CD14-positive monocyte (primary cell): ENCODE data around the gene TMEM209. TPM values are rescaled to one million over a fixed set of nuclear protein-coding genes. Genes with fewer than 3 reads are reported as not detected.
"Not testable (repeated sequence)": the region's sequence is repeated elsewhere in the genome, so short reads cannot be mapped to it uniquely, and the experiment has no call there.

Experiments
- DNase-seq, 3 donors: peaks; one replicate each; pipeline ENCODE4 v3.0.0-alpha.2; 2011 to 2022
- H2AFZ ChIP-seq: 2 replicates; pipeline ENCODE4 v1.6.0; 2012; ENCODE audit warnings: mild to moderate bottlenecking, low read depth, low read length, inconsistent platforms; ENCODE audit not compliant: insufficient read depth, poor library complexity, severe bottlenecking
- H3K27ac ChIP-seq, 2 donors: 1 replicate in 1 of 2; 2 replicates in 1 of 2; pipeline ENCODE4 v1.5.1; 2012 to 2013; ENCODE audit warnings: low read length in 2 of 2, control low read depth in 1 of 2, inconsistent platforms in 1 of 2, low read depth in 1 of 2, mild to moderate bottlenecking in 1 of 2
- H3K27me3 ChIP-seq, 2 donors: one replicate each; pipeline versions ENCODE4 v1.6.0 to v1.6.1; 2011 to 2013; ENCODE audit warnings: low read length in 2 of 2; ENCODE audit not compliant: control insufficient read depth in 2 of 2, insufficient read depth in 2 of 2
- H3K36me3 ChIP-seq, 2 donors: replicated peaks in 1 of 2; 1 replicate in 1 of 2; 2 replicates in 1 of 2; pipeline versions ENCODE4 v1.5.1 to v1.6.1; 2012 to 2013; ENCODE audit warnings: low read length in 2 of 2, control low read depth in 1 of 2, inconsistent platforms in 1 of 2, mild to moderate bottlenecking in 1 of 2; ENCODE audit not compliant: insufficient read depth in 2 of 2, control insufficient read depth in 1 of 2
- H3K4me1 ChIP-seq, 2 donors: 1 replicate in 1 of 2; 2 replicates in 1 of 2; pipeline versions ENCODE4 v1.5.1 to v1.6.1; 2012 to 2013; ENCODE audit warnings: low read length in 2 of 2, control low read depth in 1 of 2, inconsistent platforms in 1 of 2, mild to moderate bottlenecking in 1 of 2, moderate library complexity in 1 of 2; ENCODE audit not compliant: insufficient read depth in 2 of 2, control insufficient read depth in 1 of 2
- H3K4me2 ChIP-seq: replicated peaks from 2 replicates; pipeline ENCODE3; 2012; ENCODE audit warnings: low read length, moderate library complexity, mild to moderate bottlenecking; ENCODE audit not compliant: poor library complexity, severe bottlenecking; ENCODE audit errors: extremely low read depth
- H3K4me3 ChIP-seq, 3 experiments: fragments of 200-600 bp in 1 of 3; sonication (generic) in 1 of 3; replicated peaks in 1 of 3; 1 replicate in 2 of 3; 2 replicates in 1 of 3; pipeline ENCODE4 v1.5.1; 2011 to 2013; ENCODE audit warnings: low read length in 3 of 3, mild to moderate bottlenecking in 3 of 3, control low read depth in 2 of 3, low read depth in 2 of 3, inconsistent platforms in 1 of 3, moderate library complexity in 1 of 3
- H3K79me2 ChIP-seq: 2 replicates; pipeline ENCODE4 v1.6.0; 2012; ENCODE audit warnings: mild to moderate bottlenecking, control low read depth, inconsistent platforms, low read length, moderate library complexity; ENCODE audit not compliant: insufficient read depth
- H3K9ac ChIP-seq: 2 replicates; pipeline ENCODE4 v1.6.0; 2017; ENCODE audit warnings: low read length, mild to moderate bottlenecking; ENCODE audit not compliant: insufficient read depth, poor library complexity, severe bottlenecking
- H3K9me3 ChIP-seq, 2 donors: replicated peaks in 1 of 2; 1 replicate in 1 of 2; 2 replicates in 1 of 2; pipeline versions ENCODE4 v1.5.1 to v1.6.1; 2012 to 2013; ENCODE audit warnings: low read length in 2 of 2, control low read depth in 1 of 2; ENCODE audit not compliant: control insufficient read depth in 1 of 2, insufficient read depth in 1 of 2
- H4K20me1 ChIP-seq: 2 replicates; pipeline ENCODE4 v1.6.0; 2012; ENCODE audit warnings: mild to moderate bottlenecking, low read length, control low read depth, moderate library complexity; ENCODE audit not compliant: insufficient read depth
- H3K27ac Mint-ChIP-seq, 7 donors: one replicate each; pipeline ENCODE4 v1.8.0; 2020; ENCODE audit warnings: mild to moderate bottlenecking in 7 of 7, mixed read lengths in 7 of 7, moderate library complexity in 6 of 7, inconsistent platforms in 2 of 7
- H3K27me3 Mint-ChIP-seq, 3 donors: one replicate each; pipeline ENCODE4 v1.8.0; 2021 to 2022; ENCODE audit warnings: low read depth in 3 of 3, mild to moderate bottlenecking in 3 of 3, mixed read lengths in 3 of 3, moderate library complexity in 3 of 3, inconsistent platforms in 1 of 3
- H3K36me3 Mint-ChIP-seq, 2 donors: one replicate each; pipeline ENCODE4 v1.8.0; 2020; ENCODE audit warnings: mixed read lengths in 2 of 2, inconsistent platforms in 1 of 2, mild to moderate bottlenecking in 1 of 2
- H3K4me1 Mint-ChIP-seq: one replicate; pipeline ENCODE4 v1.8.0; 2020; ENCODE audit warnings: mild to moderate bottlenecking, mixed read lengths
- H3K4me3 Mint-ChIP-seq, 2 donors: one replicate each; pipeline ENCODE4 v1.8.0; 2020; ENCODE audit warnings: mild to moderate bottlenecking in 2 of 2, mixed read lengths in 2 of 2, moderate library complexity in 1 of 2
- H3K9me3 Mint-ChIP-seq, 7 donors: one replicate each; pipeline ENCODE4 v1.8.0; 2020 to 2022; ENCODE audit warnings: mixed read lengths in 7 of 7, mild to moderate bottlenecking in 6 of 7, moderate library complexity in 6 of 7, inconsistent platforms in 2 of 7
- CTCF ChIP-seq: fragments of 200-600 bp; IDR thresholded peaks from one replicate; pipeline ENCODE4 v1.8.0; 2022; ENCODE audit warnings: antibody characterized with exemption, mild to moderate bottlenecking
- WGBS: methylation state at CpG from one replicate; pipeline ENCODE4 v1.1.5; 2013; ENCODE audit warnings: missing lambda C conversion rate; ENCODE audit not compliant: insufficient coverage; 5-methylcytosine and 5-hydroxymethylcytosine counted together
- intact Hi-C, 2 donors: fragments of 100-400 bp; cut with micrococcal nuclease; formaldehyde crosslinking; loops; one replicate each; pipeline versions ENCODE4 v1.15.0 to v1.15.1; 2023
- polyA plus RNA-seq, 3 donors: library from polyadenylated mRNA; depleted of rRNA in 1 of 3; unstranded in 2 of 3; stranded (reverse) in 1 of 3; fragments of 300-500 nt in 2 of 3; fragments of >200 nt in 1 of 3; fragmentation: Illumina TruSeq in 2 of 3; gene quantifications; 1 replicate in 2 of 3; 2 replicates in 1 of 3; pipeline ENCODE4 v1.2.3, GENCODE V29; 2012 to 2021

TMEM209 gene
- polyA plus RNA-seq, 3 donors = 7.7 to 16.7 (median 9.6) TPM

DNA sequence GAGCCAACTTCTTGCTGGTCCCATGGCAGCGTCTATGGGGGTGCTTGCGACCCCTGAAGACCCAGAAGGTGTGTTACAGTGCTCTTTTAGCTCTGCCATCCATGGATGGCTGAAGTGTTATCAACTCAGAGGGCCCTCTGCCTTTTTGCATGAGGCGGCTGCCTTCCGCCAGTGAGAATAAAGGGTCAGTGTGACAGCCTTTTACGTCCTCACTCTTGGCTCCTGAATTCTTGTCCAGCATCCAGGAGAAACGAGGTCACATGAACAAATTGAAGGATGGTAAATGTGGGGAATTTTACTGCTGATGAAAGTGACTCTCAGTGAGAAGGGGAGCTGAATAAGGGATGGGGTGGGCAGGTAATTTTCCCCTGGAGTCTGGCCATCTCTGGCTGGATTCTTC is 26.6 kb upstream of the TMEM209 start:
- Histone ChIP-seq H3K4me3 (no peak overlapping the region), H4K20me1 (no peaks in the 10 kb centered on the region), H3K36me3 (no peaks in the 10 kb centered on the region), H3K4me1 (no peaks in the 10 kb centered on the region), H3K9ac (no peak overlapping the region), H3K9me3 (no peaks in the 10 kb centered on the region), H3K79me2 (no peaks in the 10 kb centered on the region), H2AFZ (no peak overlapping the region), H3K27ac (no peak overlapping the region), H3K4me2 (no peak overlapping the region), H3K27me3 (no peaks in the 10 kb centered on the region)
- Mint-ChIP-seq H3K4me1 (no peaks in the 10 kb centered on the region), H3K9me3 (peaks cover 0 to 8% (median 0%) of the 10 kb centered on the region in 7 donors), H3K36me3 (no peaks in the 10 kb centered on the region), H3K27ac (no peak overlapping the region), H3K27me3 (peaks cover 1 to 2% (median 2%) of the 10 kb centered on the region in 3 donors), H3K4me3 (no peak overlapping the region)
- no peak for TF ChIP-seq CTCF
- intact Hi-C loops = no loop called here
- WGBS = 95% methylated on average over 6 of the region's 6 CpGs
- no peak for DNase-seq

GRCh38 chr7:130229981-130230380 is 24.8 kb upstream of the TMEM209 start:
- H3K4me2 ChIP-seq, H3K4me3 Mint-ChIP-seq, H3K27ac Mint-ChIP-seq, H3K27ac ChIP-seq, H3K9me3 ChIP-seq, H3K4me1 Mint-ChIP-seq, H2AFZ ChIP-seq, H3K79me2 ChIP-seq, H3K27me3 Mint-ChIP-seq, H3K36me3 ChIP-seq, H3K27me3 ChIP-seq, H3K36me3 Mint-ChIP-seq, H4K20me1 ChIP-seq, intact Hi-C loops, H3K9ac ChIP-seq, H3K4me1 ChIP-seq, H3K4me3 ChIP-seq, DNase-seq: not testable (repeated sequence)
- peaks cover 0 to 12% (median 2%) of the 10 kb centered on the region in 7 donors for H3K9me3 Mint-ChIP-seq
- WGBS = 100% methylated on average over 2 of the region's 28 CpGs
